Urinary bladder (tissue), 4 donors: ENCODE measurements around the gene C10orf90. TPM values are rescaled to one million over a fixed set of nuclear protein-coding genes. Genes with fewer than 3 reads are reported as not detected.
A peak's percentile ranks its signal among the peaks of the same experiment; 100 is the strongest.
"Not testable (repeated sequence)": the region's sequence is repeated elsewhere in the genome, so short reads cannot be mapped to it uniquely, and the experiment has no call there.

Source experiments
- DNase-seq: peaks from one replicate; pipeline ENCODE4 v3.0.0-alpha.2; 2015; ENCODE audit errors: extremely low spot score
- H3K27ac ChIP-seq: one replicate; pipeline ENCODE4 v1.5.1; 2013; ENCODE audit warnings: low read depth, mild to moderate bottlenecking, moderate library complexity
- H3K36me3 ChIP-seq: one replicate; pipeline ENCODE4 v1.6.1; 2013; ENCODE audit warnings: mild to moderate bottlenecking, moderate library complexity; ENCODE audit not compliant: insufficient read depth
- H3K4me1 ChIP-seq: one replicate; pipeline ENCODE4 v1.6.1; 2013; ENCODE audit warnings: mild to moderate bottlenecking, moderate library complexity; ENCODE audit not compliant: insufficient read depth
- H3K4me3 ChIP-seq: one replicate; pipeline ENCODE4 v1.5.1; 2013; ENCODE audit warnings: low read depth, low read length
- WGBS: extraction: QIAGEN DNeasy Blood & Tissue Kit; methylation state at CpG from one replicate; pipeline ENCODE4 v1.1.7; 2013; 5-methylcytosine and 5-hydroxymethylcytosine counted together
- polyA plus RNA-seq: library from polyadenylated mRNA; stranded (reverse); fragments of 200-250 nt; gene quantifications from one replicate; pipeline ENCODE4 v1.2.3, GENCODE V29; 2013
- total RNA-seq: library from RNA; depleted of rRNA; stranded (reverse); fragments of >200 nt; gene quantifications from one replicate; pipeline ENCODE4 v1.2.3, GENCODE V29; 2014
- donor health status: healthy with polysubstance abuse.
- donor health status: healthy.

Gene C10orf90
- total and polyA plus RNA-seq, 2 donors = 0.85 TPM; not detected in 1

- no peaks in the 10 kb centered on the region for H3K4me1 ChIP-seq
- DNase-seq = peak; percentile 7
- no peaks in the 10 kb centered on the region for H3K36me3 ChIP-seq
- H3K27ac ChIP-seq = no peak overlapping the region
- H3K4me3 ChIP-seq = no peak overlapping the region
- WGBS = 49% methylated on average over 1 of the region's 1 CpG
Measured at GRCh38 chr10:126558881-126559280, 111.6 kb downstream of the C10orf90 start.

- Histone ChIP-seq H3K4me3 (no peak overlapping the region), H3K36me3 (no peaks in the 10 kb centered on the region), H3K4me1 (no peaks in the 10 kb centered on the region), H3K27ac (no peak overlapping the region)
- no peak for DNase-seq
Measured at GRCh38 chr10:126551202-126551601, 119.3 kb downstream of the C10orf90 start.

GRCh38 chr10:126550586-126550985 is 119.9 kb downstream of the C10orf90 start:
- H3K36me3 ChIP-seq, DNase-seq, H3K4me3 ChIP-seq, H3K27ac ChIP-seq, H3K4me1 ChIP-seq: not testable (repeated sequence)
- 70% methylated on average over 4 of the region's 4 CpGs for WGBS

- Histone ChIP-seq H3K4me1 (no peaks in the 10 kb centered on the region), H3K36me3 (no peaks in the 10 kb centered on the region), H3K27ac (no peak overlapping the region), H3K4me3 (no peak overlapping the region)
- no peak for DNase-seq
Measured at GRCh38 chr10:126549344-126549743, 121.1 kb downstream of the C10orf90 start.

- WGBS = 65% methylated on average over 3 of the region's 3 CpGs
- no peak for DNase-seq
- no peak overlapping the region for H3K4me3 ChIP-seq
Measured at GRCh38 chr10:126544565-126544964, 125.9 kb downstream of the C10orf90 start.

GRCh38 chr10:126538439-126539135 is 131.9 kb downstream of the C10orf90 start:
- Histone ChIP-seq H3K27ac (no peak overlapping the region), H3K4me3 (no peak overlapping the region), H3K36me3 (no peaks in the 10 kb centered on the region), H3K4me1 (no peaks in the 10 kb centered on the region)
- no peak for DNase-seq
- WGBS = 81% methylated on average over 5 of the region's 5 CpGs

More at GRCh38 chr10:126544565-126544964, 125.9 kb downstream of the C10orf90 start:
- no peaks in the 10 kb centered on the region for H3K4me1 ChIP-seq
- H3K27ac ChIP-seq = no peak overlapping the region
- H3K36me3 ChIP-seq = no peaks in the 10 kb centered on the region

GRCh38 chr10:126536656-126537055 is 133.8 kb downstream of the C10orf90 start:
- no peak overlapping the region for H3K27ac ChIP-seq
- no peak for DNase-seq
- WGBS = 83% methylated on average over 3 of the region's 3 CpGs

GRCh38 chr10:126536148-126536547 is 134.3 kb downstream of the C10orf90 start:
- Histone ChIP-seq H3K4me3 (no peak overlapping the region), H3K4me1 (no peaks in the 10 kb centered on the region), H3K36me3 (no peaks in the 10 kb centered on the region), H3K27ac (no peak overlapping the region)
- DNase-seq = no peak
- 61% methylated on average over 10 of the region's 10 CpGs for WGBS

More at GRCh38 chr10:126536656-126537055, 133.8 kb downstream of the C10orf90 start:
- H3K4me3 ChIP-seq = no peak overlapping the region
- H3K4me1 ChIP-seq = no peaks in the 10 kb centered on the region
- no peaks in the 10 kb centered on the region for H3K36me3 ChIP-seq

GRCh38 chr10:126533644-126534043 is 136.8 kb downstream of the C10orf90 start:
- Histone ChIP-seq H3K36me3 (no peaks in the 10 kb centered on the region), H3K4me3 (no peak overlapping the region), H3K27ac (no peak overlapping the region), H3K4me1 (no peaks in the 10 kb centered on the region)
- DNase-seq = no peak
- WGBS = 88% methylated on average over 5 of the region's 5 CpGs

- WGBS = 85% methylated on average over 8 of the region's 8 CpGs
- DNase-seq = no peak
- Histone ChIP-seq H3K27ac (no peak overlapping the region), H3K4me1 (no peaks in the 10 kb centered on the region), H3K36me3 (no peaks in the 10 kb centered on the region), H3K4me3 (no peak overlapping the region)
Measured at GRCh38 chr10:126528315-126528835, 142.1 kb downstream of the C10orf90 start.

- Histone ChIP-seq H3K36me3 (no peaks in the 10 kb centered on the region), H3K27ac (no peak overlapping the region), H3K4me3 (no peak overlapping the region), H3K4me1 (no peaks in the 10 kb centered on the region)
- 84% methylated on average over 9 of the region's 9 CpGs for WGBS
- no peak for DNase-seq
Measured at GRCh38 chr10:126527645-126528314, 142.7 kb downstream of the C10orf90 start.

- Histone ChIP-seq H3K4me3 (no peak overlapping the region), H3K27ac (no peak overlapping the region), H3K36me3 (no peaks in the 10 kb centered on the region), H3K4me1 (no peaks in the 10 kb centered on the region)
- no peak for DNase-seq
- WGBS = 37% methylated on average over 7 of the region's 7 CpGs
Measured at GRCh38 chr10:126525326-126525725, 145.2 kb downstream of the C10orf90 start.

- no peaks in the 10 kb centered on the region for H3K4me1 ChIP-seq
- H3K36me3 ChIP-seq = no peaks in the 10 kb centered on the region
- 70% methylated on average over 6 of the region's 6 CpGs for WGBS
- no peak overlapping the region for H3K27ac ChIP-seq
- no peak for DNase-seq
- H3K4me3 ChIP-seq = no peak overlapping the region
Measured at GRCh38 chr10:126524526-126524925, 146.0 kb downstream of the C10orf90 start.

- WGBS = 78% methylated on average over 3 of the region's 3 CpGs
Measured at GRCh38 chr10:126523071-126523470, 147.4 kb downstream of the C10orf90 start.

More at GRCh38 chr10:126523071-126523470, 147.4 kb downstream of the C10orf90 start:
- Histone ChIP-seq H3K4me3 (no peak overlapping the region), H3K4me1 (no peaks in the 10 kb centered on the region), H3K36me3 (no peaks in the 10 kb centered on the region), H3K27ac (no peak overlapping the region)
- no peak for DNase-seq
